Urinary bladder (tissue), 4 donors: ENCODE data around the gene TRIM67. TPM values are rescaled to one million over a fixed set of nuclear protein-coding genes. Genes with fewer than 3 reads are reported as not detected.

Source experiments
- DNase-seq: peaks from one replicate; pipeline ENCODE4 v3.0.0-alpha.2; 2015; ENCODE audit errors: extremely low spot score
- H3K27ac ChIP-seq: one replicate; pipeline ENCODE4 v1.5.1; 2013; ENCODE audit warnings: low read depth, mild to moderate bottlenecking, moderate library complexity
- H3K36me3 ChIP-seq: one replicate; pipeline ENCODE4 v1.6.1; 2013; ENCODE audit warnings: mild to moderate bottlenecking, moderate library complexity; ENCODE audit not compliant: insufficient read depth
- H3K4me1 ChIP-seq: one replicate; pipeline ENCODE4 v1.6.1; 2013; ENCODE audit warnings: mild to moderate bottlenecking, moderate library complexity; ENCODE audit not compliant: insufficient read depth
- H3K4me3 ChIP-seq: one replicate; pipeline ENCODE4 v1.5.1; 2013; ENCODE audit warnings: low read depth, low read length
- WGBS: extraction: QIAGEN DNeasy Blood & Tissue Kit; methylation state at CpG from one replicate; pipeline ENCODE4 v1.1.7; 2013; 5-methylcytosine and 5-hydroxymethylcytosine counted together
- polyA plus RNA-seq: library from polyadenylated mRNA; stranded (reverse); fragments of 200-250 nt; gene quantifications from one replicate; pipeline ENCODE4 v1.2.3, GENCODE V29; 2013
- total RNA-seq: library from RNA; depleted of rRNA; stranded (reverse); fragments of >200 nt; gene quantifications from one replicate; pipeline ENCODE4 v1.2.3, GENCODE V29; 2014
- donor health status: healthy with polysubstance abuse.
- donor health status: healthy.

The TRIM67 gene
- total and polyA plus RNA-seq, 2 donors: 0.08 to 0.42 TPM

- H3K27ac ChIP-seq: no peak overlapping the region
- no peak overlapping the region for H3K4me3 ChIP-seq
- H3K4me1 ChIP-seq: no peaks in the 10 kb centered on the region
- peaks cover 4% of the 10 kb centered on the region for H3K36me3 ChIP-seq
- 97% methylated on average over 1 of the region's 1 CpG for WGBS
- DNase-seq: no peak
Measured at GRCh38 chr1:231264642-231265041, 102.8 kb downstream of the TRIM67 start.

- Histone ChIP-seq H3K4me3 (no peak overlapping the region), H3K27ac (no peak overlapping the region), H3K36me3 (peaks cover 4% of the 10 kb centered on the region), H3K4me1 (no peaks in the 10 kb centered on the region)
- WGBS: 94% methylated on average over 3 of the region's 3 CpGs
- no peak for DNase-seq
Measured at GRCh38 chr1:231265379-231265778, 103.5 kb downstream of the TRIM67 start.

GRCh38 chr1:231266811-231267322, 105.0 kb downstream of the TRIM67 start:
- 50% methylated on average over 1 of the region's 1 CpG for WGBS
- Histone ChIP-seq H3K27ac (no peak overlapping the region), H3K4me3 (no peak overlapping the region), H3K36me3 (peaks cover 2% of the 10 kb centered on the region), H3K4me1 (no peaks in the 10 kb centered on the region)
- no peak for DNase-seq

Other genes with a start within 250 kb of the TRIM67 start
- gene TTC13, start 183.2 kb upstream of the TRIM67 start, total RNA-seq: 24.9 TPM
- 6.5 TPM for gene TTC13, start 183.2 kb upstream of the TRIM67 start, polyA plus RNA-seq
- gene ARV1, start 183.0 kb upstream of the TRIM67 start, total RNA-seq: 19.7 TPM
- 24.8 TPM for gene ARV1, start 183.0 kb upstream of the TRIM67 start, polyA plus RNA-seq
- gene FAM89A, start 121.8 kb upstream of the TRIM67 start, total RNA-seq: 10.3 TPM
- gene FAM89A, start 121.8 kb upstream of the TRIM67 start, polyA plus RNA-seq: 14.6 TPM
- gene GNPAT, start 79.2 kb downstream of the TRIM67 start, total RNA-seq: 57.0 TPM
- gene GNPAT, start 79.2 kb downstream of the TRIM67 start, polyA plus RNA-seq: 34.1 TPM
- 20.9 TPM for gene EXOC8, start 175.8 kb downstream of the TRIM67 start, total RNA-seq
- 6.0 TPM for gene EXOC8, start 175.8 kb downstream of the TRIM67 start, polyA plus RNA-seq
- 17.3 TPM for gene SPRTN, start 176.2 kb downstream of the TRIM67 start, total RNA-seq
- 5.5 TPM for gene SPRTN, start 176.2 kb downstream of the TRIM67 start, polyA plus RNA-seq